Kidney (tissue), 14 donors: ENCODE measurements around the gene DCAF11. TPM values are rescaled to one million over a fixed set of nuclear protein-coding genes. Genes with fewer than 3 reads are reported as not detected.
A peak's percentile ranks its signal among the peaks of the same experiment; 100 is the strongest.

Experiments
- DNase-seq, 5 donors: peaks; one replicate each; pipeline ENCODE4 v3.0.0-alpha.2; 2013 to 2020
- FAIRE-seq: peaks from 2 replicates; lab custom pipeline; 2012; peaks lifted over from hg19 to GRCh38; lab: Jason Lieb, UNC
- H3K27ac ChIP-seq, 2 donors: one replicate each; pipeline ENCODE4 v1.7.0; 2013; ENCODE audit warnings: low read depth in 2 of 2, low read length in 2 of 2, inconsistent platforms in 1 of 2
- H3K27me3 ChIP-seq: one replicate; pipeline ENCODE4 v1.7.1; 2013; ENCODE audit warnings: low read length, inconsistent platforms; ENCODE audit not compliant: control insufficient read depth, insufficient read depth
- H3K36me3 ChIP-seq, 3 donors: one replicate each; pipeline versions ENCODE4 v1.7.0 to v1.7.1; 2013; ENCODE audit warnings: low read length in 3 of 3, control low read depth in 1 of 3, inconsistent platforms in 1 of 3; ENCODE audit not compliant: insufficient read depth in 3 of 3, control insufficient read depth in 2 of 3
- H3K4me1 ChIP-seq, 3 donors: one replicate each; pipeline versions ENCODE4 v1.7.0 to v1.7.1; 2013; ENCODE audit warnings: low read length in 3 of 3, inconsistent platforms in 1 of 3, low read depth in 1 of 3; ENCODE audit not compliant: control insufficient read depth in 2 of 3, insufficient read depth in 2 of 3
- H3K4me3 ChIP-seq, 3 donors: one replicate each; pipeline versions ENCODE4 v1.7.0 to v1.8.1; 2013; ENCODE audit warnings: low read length in 3 of 3, control low read depth in 1 of 3, inconsistent platforms in 1 of 3
- H3K9ac ChIP-seq, 3 donors: one replicate each; pipeline versions ENCODE4 v1.7.0 to v1.7.1; 2013; ENCODE audit warnings: low read length in 3 of 3, control low read depth in 1 of 3, inconsistent platforms in 1 of 3
- H3K9me3 ChIP-seq, 3 donors: one replicate each; pipeline versions ENCODE4 v1.7.0 to v1.7.1; 2013; ENCODE audit warnings: low read length in 3 of 3, control low read depth in 1 of 3, inconsistent platforms in 1 of 3; ENCODE audit not compliant: control insufficient read depth in 2 of 3, insufficient read depth in 1 of 3
- intact Hi-C: fragments of 100-400 bp; cut with DNase I; formaldehyde crosslinking; loops from one replicate; pipeline ENCODE4 v1.11.1; 2022
- polyA plus RNA-seq: library from polyadenylated mRNA; stranded (reverse); fragments of 350-450 nt; fragmentation: Illumina TruSeq; extraction: RNeasy Lipid Tissue Mini Kit (QIAGEN cat#74804); gene quantifications from one replicate; pipeline ENCODE4 v1.2.3, GENCODE V29; 2014; ENCODE audit warnings: low read depth, low replicate concordance; ENCODE audit not compliant: insufficient read depth
- total RNA-seq: library from RNA; stranded (reverse); fragmentation: NEBNext Ultra II Directional; extraction: Animal tissue kit (Norgen Biotek cat#: 25700); gene quantifications from one replicate; pipeline ENCODE4 v1.2.1, GENCODE V29; 2021
- TF ChIP-seq, protein P1 (sequence below): IDR thresholded peaks from 3 replicates; pipeline ENCODE4 v1.5.1; 2012; ENCODE audit warnings: mild to moderate bottlenecking, moderate library complexity, borderline replicate concordance; ENCODE audit not compliant: insufficient read depth; ENCODE audit errors: extremely low read depth
- donor health status: control.
- donor health status: control.
- donor health status: control.
- donor health status: control.
- donor health status: control.
- donor health status: DM: yes; HTN: yes; CAD: no.
- donor health status: Normal renal cell carcinoma (clear cell type).

Gene DCAF11
- total and polyA plus RNA-seq, 2 donors from 2014 or later = 69.4 to 81.1 TPM

DNA sequence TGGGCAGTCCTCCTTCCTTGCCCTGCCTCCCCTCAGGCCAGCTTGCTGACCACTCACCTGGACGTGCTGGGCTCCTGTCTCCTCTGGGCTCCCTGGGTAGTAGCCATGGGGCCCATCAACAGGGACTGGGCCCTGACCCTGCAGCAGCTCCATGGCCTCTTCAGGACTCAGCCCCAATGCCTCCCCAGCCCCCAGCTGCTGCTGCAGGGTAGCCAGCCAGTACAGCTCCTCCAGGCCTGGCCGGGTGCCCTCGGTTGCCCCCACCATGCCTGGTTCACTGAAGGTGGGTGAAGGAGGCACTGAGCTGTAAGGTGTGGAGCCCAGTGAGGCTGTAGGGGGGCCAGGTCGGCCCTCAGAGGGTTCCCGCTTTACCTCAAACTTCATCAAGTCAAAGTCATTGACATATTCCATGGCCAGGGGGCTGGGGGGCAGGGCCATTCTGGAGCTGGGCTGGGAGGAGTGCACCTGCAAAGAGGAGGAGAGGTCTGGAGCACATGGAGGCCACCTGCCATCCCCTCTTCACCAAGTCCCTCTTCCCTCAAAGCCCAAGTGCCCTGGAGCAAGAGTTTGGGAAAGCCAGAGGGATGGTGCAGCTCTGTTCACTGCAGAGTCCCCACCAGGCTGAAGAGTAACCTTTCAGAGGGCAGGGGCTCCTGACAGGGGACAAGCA, 32.0 kb upstream of the DCAF11 start:
- no peaks in the 10 kb centered on the region for H3K36me3 ChIP-seq
- H3K9ac ChIP-seq = no peak overlapping the region
- intact Hi-C loops = no loop called here
- peaks cover 3 to 5% (median 5%) of the 10 kb centered on the region in 3 donors for H3K4me1 ChIP-seq
- H3K4me3 ChIP-seq = no peak overlapping the region
- no peaks in the 10 kb centered on the region for H3K27me3 ChIP-seq
- peak in 1 of 5 donors; percentile 63 for DNase-seq
- H3K9me3 ChIP-seq = no peaks in the 10 kb centered on the region
- TF ChIP-seq, protein P1, sequence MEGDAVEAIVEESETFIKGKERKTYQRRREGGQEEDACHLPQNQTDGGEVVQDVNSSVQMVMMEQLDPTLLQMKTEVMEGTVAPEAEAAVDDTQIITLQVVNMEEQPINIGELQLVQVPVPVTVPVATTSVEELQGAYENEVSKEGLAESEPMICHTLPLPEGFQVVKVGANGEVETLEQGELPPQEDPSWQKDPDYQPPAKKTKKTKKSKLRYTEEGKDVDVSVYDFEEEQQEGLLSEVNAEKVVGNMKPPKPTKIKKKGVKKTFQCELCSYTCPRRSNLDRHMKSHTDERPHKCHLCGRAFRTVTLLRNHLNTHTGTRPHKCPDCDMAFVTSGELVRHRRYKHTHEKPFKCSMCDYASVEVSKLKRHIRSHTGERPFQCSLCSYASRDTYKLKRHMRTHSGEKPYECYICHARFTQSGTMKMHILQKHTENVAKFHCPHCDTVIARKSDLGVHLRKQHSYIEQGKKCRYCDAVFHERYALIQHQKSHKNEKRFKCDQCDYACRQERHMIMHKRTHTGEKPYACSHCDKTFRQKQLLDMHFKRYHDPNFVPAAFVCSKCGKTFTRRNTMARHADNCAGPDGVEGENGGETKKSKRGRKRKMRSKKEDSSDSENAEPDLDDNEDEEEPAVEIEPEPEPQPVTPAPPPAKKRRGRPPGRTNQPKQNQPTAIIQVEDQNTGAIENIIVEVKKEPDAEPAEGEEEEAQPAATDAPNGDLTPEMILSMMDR = no peak
- no peak overlapping the region for H3K27ac ChIP-seq
- FAIRE-seq = no peak

DNA sequence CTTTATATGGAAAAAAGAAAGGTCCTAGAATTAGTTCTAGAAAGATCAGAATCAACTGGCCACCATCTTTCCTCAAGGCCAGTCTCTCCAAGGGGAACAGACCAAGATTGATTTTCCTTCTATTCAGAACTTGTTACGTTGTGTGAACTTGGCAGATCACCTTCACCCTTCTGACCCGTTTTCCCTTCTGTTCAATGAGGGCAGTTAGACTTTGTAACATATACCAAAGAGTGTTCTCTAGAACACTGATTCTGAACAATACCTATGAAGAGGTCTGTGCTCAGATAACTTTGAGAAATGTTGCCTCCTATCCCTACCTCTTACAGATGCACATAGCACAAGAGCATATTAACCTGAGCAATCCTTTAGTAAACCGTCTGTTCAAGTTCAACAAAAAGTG, 31.1 kb upstream of the DCAF11 start:
- Histone ChIP-seq H3K36me3 (no peaks in the 10 kb centered on the region), H3K27ac (no peak overlapping the region), H3K9ac (no peak overlapping the region), H3K4me3 (no peak overlapping the region), H3K4me1 (peaks cover 3 to 5% (median 5%) of the 10 kb centered on the region in 3 donors), H3K27me3 (no peaks in the 10 kb centered on the region), H3K9me3 (no peaks in the 10 kb centered on the region)
- DNase-seq (no peak), FAIRE-seq (no peak)
- intact Hi-C loops = no loop called here
- TF ChIP-seq, protein P1 = no peak

DNA sequence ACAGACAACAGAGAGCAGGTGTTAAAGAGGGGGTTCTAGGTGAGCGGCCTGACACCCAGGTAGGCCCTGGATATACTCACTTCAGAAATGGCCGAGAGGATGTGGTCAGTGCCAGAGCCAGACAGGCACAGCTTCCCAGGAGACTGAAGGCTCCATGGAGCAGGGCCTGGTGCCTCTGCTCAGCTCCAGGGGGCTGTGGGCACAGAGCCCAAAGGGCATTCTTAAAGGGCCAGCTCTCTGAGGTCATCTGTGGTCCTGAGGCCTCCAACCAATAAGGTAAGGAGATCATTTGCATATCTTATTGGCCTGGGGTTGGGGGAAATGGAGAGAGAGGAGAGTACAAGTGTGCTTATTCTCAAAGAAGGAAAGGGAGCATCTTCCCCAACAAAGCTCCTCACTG, 30.1 kb upstream of the DCAF11 start:
- Histone ChIP-seq H3K27ac (no peak overlapping the region), H3K9ac (no peak overlapping the region), H3K36me3 (no peaks in the 10 kb centered on the region), H3K4me1 (peaks cover 3 to 5% (median 5%) of the 10 kb centered on the region in 3 donors), H3K27me3 (no peaks in the 10 kb centered on the region), H3K9me3 (no peaks in the 10 kb centered on the region), H3K4me3 (no peak overlapping the region)
- intact Hi-C loops = no loop called here
- DNase-seq (no peak), FAIRE-seq (no peak)
- TF ChIP-seq, protein P1 = no peak
